Activated naive CD4-positive, alpha-beta T cell treated with anti-CD3 and anti-CD28 coated beads, Interleukin-2, amount 10 ng/mL, durations not matched to agents 7 days and 5 days (primary cell): Measurements from ENCODE around the gene CASZ1.

Experiments used
- CTCF ChIA-PET: fragments of 350-600 bp; sonication (Branson Sonifier 250); formaldehyde crosslinking; loops from one replicate; lab custom pipeline; 2021; ENCODE audit warnings: antibody characterized with exemption; lab: Charles Lee
- DNase-seq: peaks from one replicate; pipeline ENCODE4 v3.0.0-alpha.2; 2020
- H3K27ac Mint-ChIP-seq: one replicate; pipeline ENCODE4 v1.8.0; 2021; ENCODE audit warnings: mild to moderate bottlenecking, moderate library complexity, mixed read lengths
- H3K27me3 Mint-ChIP-seq: one replicate; pipeline ENCODE4 v1.8.0; 2021; ENCODE audit warnings: mild to moderate bottlenecking, mixed read lengths
- H3K36me3 Mint-ChIP-seq: one replicate; pipeline ENCODE4 v1.8.0; 2021; ENCODE audit warnings: mixed read lengths
- H3K4me1 Mint-ChIP-seq: one replicate; pipeline ENCODE4 v1.8.0; 2021; ENCODE audit warnings: mixed read lengths
- H3K4me3 Mint-ChIP-seq: one replicate; pipeline ENCODE4 v1.8.0; 2021; ENCODE audit warnings: mild to moderate bottlenecking, moderate library complexity, mixed read lengths
- H3K9me3 Mint-ChIP-seq: one replicate; pipeline ENCODE4 v1.8.0; 2021; ENCODE audit warnings: mixed read lengths

The CASZ1 gene

DNA sequence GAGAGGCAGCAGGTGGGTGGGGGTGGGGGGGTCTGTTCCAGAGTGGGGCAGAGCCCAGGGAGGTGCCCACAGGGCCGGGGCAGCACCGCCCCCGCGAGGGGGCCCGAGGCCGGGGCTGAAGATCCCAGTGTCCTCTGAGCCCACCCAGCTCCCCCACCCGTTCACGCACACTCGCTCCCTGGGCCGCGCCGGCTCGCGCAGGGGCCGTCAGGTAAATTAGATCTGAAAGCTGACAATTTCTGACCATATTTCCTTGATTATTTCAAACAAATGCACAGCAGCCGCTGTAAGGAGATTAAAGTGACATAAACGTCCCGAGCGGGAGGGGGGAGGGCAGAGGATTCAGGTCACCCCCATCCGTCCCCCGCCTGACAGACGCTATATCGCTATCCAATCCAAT, 118.0 kb downstream of the CASZ1 start:
- H3K36me3 Mint-ChIP-seq, result no peaks in the 10 kb centered on the region

DNA sequence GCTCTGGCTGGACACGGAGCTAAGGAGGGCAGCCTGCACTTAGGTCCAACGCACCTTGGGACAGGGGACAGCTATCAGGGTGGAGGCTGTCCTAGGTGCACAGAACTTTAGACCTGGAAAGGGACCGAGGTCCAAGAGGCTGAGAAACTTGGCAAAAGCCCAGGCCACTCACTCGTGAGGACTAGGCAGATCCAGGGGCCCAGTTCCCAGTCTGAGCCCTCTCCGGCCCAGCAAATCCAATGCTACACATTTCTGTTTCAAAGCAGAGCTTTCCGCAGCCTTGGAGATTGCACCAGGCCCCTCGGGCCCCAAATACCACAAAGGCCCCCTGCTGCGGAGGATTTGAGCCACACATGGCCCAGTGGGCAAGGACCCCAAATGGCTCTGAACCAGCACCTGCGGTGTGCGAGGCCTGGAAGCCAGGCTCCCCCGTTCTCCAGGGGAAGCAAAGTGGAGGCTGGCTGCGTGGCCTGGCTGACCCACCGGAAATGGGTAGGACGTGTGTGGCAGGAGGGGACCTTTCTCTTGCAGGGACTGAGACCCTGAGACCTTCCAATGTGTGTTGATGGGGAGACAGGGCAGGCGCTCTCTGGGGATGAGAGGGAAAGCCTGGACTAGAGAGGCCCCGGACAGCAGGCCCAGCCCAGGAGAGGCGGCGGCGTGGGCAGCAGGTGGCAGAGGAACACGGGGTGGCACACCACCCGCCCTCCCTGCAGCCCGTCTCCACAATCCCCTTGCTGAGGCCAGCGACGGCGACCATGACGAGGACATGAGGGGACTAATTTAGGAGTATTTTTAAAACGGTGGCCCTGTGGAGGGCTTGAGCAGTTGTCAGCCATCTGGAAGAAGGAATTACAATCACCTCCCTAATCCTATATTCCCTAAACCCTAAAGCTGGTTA, 118.7 kb downstream of the CASZ1 start:
- Mint-ChIP-seq H3K27me3 (peaks cover 7% of the 10 kb centered on the region), H3K36me3 (no peaks in the 10 kb centered on the region), H3K4me3 (no peak overlapping the region), H3K4me1 (no peaks in the 10 kb centered on the region), H3K9me3 (no peaks in the 10 kb centered on the region), H3K27ac (no peak overlapping the region)
- DNase-seq, result no peak
- CTCF ChIA-PET, result no interaction called here

More for the DNA sequence above, 118.0 kb downstream of the CASZ1 start:
- Mint-ChIP-seq H3K4me3 (no peak overlapping the region), H3K27ac (no peak overlapping the region), H3K27me3 (peaks cover 7% of the 10 kb centered on the region), H3K9me3 (no peaks in the 10 kb centered on the region), H3K4me1 (no peaks in the 10 kb centered on the region)
- no peak for DNase-seq
- CTCF ChIA-PET, result no interaction called here

DNA sequence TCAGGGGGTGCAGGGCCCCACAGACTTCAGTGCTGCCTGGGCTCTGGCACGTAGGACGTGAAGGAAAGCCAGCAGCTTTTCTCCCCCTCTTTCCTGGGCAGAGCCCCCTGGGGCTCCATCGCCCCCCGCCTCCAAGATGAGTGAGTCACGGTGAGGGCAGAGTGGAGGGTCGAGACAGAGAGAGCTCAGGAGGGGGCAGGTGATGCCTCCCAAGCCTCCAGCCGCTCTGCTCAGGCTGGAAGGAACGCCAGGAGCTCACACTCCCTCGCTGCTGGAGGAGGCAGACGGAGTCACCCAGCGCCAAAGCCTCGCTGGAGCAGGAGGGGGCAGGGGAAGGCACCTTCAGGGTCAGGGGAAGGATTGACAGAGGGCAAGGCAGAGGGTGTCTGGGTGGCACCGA, 119.5 kb downstream of the CASZ1 start:
- Mint-ChIP-seq H3K36me3 (no peaks in the 10 kb centered on the region), H3K4me3 (no peak overlapping the region), H3K27ac (no peak overlapping the region), H3K27me3 (peaks cover 7% of the 10 kb centered on the region), H3K4me1 (no peaks in the 10 kb centered on the region), H3K9me3 (no peaks in the 10 kb centered on the region)
- DNase-seq, result no peak
- CTCF ChIA-PET, result no interaction called here

DNA sequence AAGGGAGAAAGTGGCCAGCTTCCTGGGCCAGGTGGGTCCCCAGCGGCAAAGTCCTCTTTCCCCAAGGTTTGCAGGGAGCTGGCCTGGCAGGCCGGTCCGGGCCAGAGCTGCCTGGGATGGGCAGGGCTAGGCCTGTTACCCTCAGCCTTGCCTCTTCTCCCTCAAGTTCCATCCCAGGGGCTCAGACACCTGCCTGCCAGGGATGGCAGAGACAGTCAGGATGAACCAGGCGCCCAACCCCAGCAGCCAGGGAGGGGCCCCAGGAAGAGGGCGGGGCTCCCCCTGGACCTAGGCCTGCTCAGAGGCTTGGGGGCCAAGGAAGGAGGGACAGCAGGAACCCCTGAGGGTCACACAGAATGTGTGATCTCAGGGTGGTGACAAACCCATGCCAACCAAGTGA, 120.6 kb downstream of the CASZ1 start:
- H3K27ac Mint-ChIP-seq, result no peak overlapping the region
- H3K4me3 Mint-ChIP-seq, result no peak overlapping the region
- CTCF ChIA-PET, result no interaction called here
- no peaks in the 10 kb centered on the region for H3K4me1 Mint-ChIP-seq
- no peaks in the 10 kb centered on the region for H3K36me3 Mint-ChIP-seq
- no peaks in the 10 kb centered on the region for H3K9me3 Mint-ChIP-seq
- H3K27me3 Mint-ChIP-seq, result no peaks in the 10 kb centered on the region
- no peak for DNase-seq

DNA sequence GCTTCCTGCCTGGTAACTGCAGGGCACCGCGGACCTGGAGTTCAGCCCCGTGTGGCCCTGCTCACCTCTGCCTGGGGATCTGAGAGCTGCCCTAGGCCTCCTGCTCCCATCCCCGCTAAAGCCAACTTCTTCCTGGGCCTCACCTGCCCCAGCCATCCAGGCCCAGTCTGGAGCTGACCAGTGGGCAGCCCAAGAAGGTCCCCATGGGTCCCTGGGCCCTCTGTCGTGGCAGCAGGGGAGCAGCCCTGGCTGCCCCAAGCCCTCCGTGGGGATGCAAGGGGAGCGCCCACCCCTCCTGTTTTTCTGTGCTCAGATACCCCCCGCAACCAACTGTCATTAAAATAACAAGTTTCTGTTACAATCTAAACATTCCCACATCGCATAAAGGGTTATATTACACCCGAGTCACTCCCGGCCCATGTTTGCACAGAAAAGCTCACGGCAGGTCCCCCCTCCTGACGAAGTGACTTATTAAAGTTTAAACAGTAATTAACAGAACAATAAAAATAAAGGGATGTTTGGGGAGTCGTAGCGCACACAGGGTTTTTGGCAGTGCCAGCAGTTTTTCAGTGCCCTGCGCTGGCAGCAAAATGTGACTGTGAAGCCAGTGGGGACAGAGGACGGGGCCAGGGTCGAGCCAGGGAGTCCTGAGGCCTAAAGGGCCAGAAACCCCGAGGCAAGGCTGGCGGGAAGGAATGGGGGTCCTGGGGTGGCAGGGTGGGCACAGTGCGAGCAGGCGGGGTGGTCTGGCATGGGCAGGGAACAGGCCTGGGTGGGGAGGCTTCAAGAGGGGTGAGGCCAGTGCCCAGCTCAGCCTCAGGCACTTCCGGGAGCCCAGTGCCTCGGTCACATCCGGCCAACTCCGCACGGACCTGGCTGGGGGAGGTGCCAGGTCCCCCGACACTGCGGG, 121.5 kb downstream of the CASZ1 start:
- no peaks in the 10 kb centered on the region for H3K9me3 Mint-ChIP-seq
- no peak overlapping the region for H3K27ac Mint-ChIP-seq
- H3K36me3 Mint-ChIP-seq, result no peaks in the 10 kb centered on the region
- no peaks in the 10 kb centered on the region for H3K27me3 Mint-ChIP-seq
- no peaks in the 10 kb centered on the region for H3K4me1 Mint-ChIP-seq
- no peak overlapping the region for H3K4me3 Mint-ChIP-seq
- no peak for DNase-seq
- CTCF ChIA-PET, result no interaction called here

DNA sequence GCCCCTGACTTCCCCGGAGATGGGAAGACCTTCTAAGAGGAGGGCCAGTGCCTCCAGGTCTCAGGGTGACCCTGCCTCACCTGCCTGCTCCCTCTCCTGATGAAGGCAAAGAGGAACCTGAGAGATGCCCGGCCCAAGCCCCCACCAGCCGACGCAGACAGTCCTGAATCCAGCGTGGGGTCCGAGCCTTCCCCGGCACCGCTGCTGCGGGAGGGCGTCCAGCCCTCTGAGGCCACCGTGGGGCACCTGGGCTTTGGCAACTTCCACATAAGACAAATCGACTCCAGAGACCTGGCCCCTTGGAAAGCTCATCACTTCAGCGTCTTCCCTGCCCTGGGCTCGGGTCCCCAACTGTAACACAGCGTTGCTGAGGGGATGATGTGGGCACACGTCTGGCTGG, 122.2 kb downstream of the CASZ1 start:
- Mint-ChIP-seq H3K4me3 (no peak overlapping the region), H3K36me3 (no peaks in the 10 kb centered on the region), H3K9me3 (no peaks in the 10 kb centered on the region), H3K27me3 (no peaks in the 10 kb centered on the region), H3K4me1 (no peaks in the 10 kb centered on the region), H3K27ac (no peak overlapping the region)
- DNase-seq, result no peak
- CTCF ChIA-PET, result no interaction called here

DNA sequence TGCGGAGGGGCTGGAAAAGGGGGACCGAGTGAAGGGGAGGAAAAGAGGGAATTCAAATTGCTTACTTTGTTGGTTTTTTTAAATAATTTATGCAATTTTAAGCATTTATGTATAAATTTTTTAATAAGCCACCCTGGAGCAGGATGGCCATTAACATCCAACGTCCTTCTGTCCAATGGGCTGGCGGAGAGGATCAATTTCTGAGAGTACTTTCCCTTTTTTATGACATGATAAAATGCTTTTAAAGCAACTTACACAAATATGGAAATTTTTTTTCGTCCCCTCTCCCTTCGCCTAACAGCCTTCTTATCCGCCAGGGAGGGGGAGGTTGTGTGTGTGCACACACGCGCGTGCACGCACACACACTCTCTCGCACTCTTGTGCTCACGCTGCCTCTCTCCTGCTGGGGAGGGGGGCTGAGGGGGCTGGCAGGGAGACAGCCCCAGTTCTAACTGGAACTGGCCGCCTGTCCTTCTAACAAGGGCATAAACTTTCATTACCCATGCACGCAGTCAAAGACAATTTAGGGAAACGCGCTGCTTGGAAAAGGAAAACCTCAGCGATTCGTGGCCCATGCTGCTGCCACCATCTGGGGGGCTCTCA, 123.2 kb downstream of the CASZ1 start:
- Mint-ChIP-seq H3K9me3 (no peaks in the 10 kb centered on the region), H3K4me3 (no peak overlapping the region), H3K27ac (no peak overlapping the region), H3K27me3 (no peaks in the 10 kb centered on the region), H3K4me1 (no peaks in the 10 kb centered on the region), H3K36me3 (no peaks in the 10 kb centered on the region)
- CTCF ChIA-PET, result no interaction called here
- DNase-seq, result no peak

DNA sequence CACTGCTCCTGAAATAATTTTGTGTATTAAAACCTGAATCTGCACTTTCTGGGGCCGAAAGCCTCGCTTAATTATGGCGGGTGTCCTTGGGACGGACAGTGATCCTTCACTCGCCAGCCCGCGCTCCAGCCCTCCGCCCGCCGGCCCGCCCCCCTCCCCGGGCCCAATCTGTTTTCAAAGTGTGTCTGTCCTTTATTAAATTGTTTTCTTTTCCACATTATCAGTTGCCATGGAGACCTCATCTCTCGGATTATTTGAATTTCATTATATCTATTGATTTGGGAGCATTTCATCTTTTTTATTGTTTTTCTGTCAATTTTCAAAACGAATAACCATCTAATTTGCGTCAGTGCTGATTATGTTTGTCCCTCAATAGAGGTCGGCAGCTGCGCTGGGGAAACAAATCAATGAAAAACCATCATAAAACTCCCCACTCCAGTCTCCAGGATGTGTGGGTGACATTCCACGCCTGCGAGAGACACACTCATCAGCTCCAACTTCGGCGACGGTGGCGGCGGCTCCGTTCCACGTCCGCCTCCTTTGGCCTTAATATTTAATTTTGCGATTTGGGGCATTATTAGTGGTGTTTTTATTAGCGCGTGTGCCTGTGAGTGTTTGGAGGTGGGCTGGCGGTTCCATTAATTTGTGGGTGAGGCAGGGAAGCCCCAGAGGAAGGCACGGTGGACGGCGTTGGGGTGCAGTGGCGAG, 123.9 kb downstream of the CASZ1 start:
- no peak overlapping the region for H3K4me3 Mint-ChIP-seq
- DNase-seq, result no peak
- H3K4me1 Mint-ChIP-seq, result no peaks in the 10 kb centered on the region
- H3K27ac Mint-ChIP-seq, result no peak overlapping the region
- CTCF ChIA-PET, result no interaction called here
- H3K36me3 Mint-ChIP-seq, result no peaks in the 10 kb centered on the region
- H3K27me3 Mint-ChIP-seq, result no peaks in the 10 kb centered on the region
- H3K9me3 Mint-ChIP-seq, result no peaks in the 10 kb centered on the region

DNA sequence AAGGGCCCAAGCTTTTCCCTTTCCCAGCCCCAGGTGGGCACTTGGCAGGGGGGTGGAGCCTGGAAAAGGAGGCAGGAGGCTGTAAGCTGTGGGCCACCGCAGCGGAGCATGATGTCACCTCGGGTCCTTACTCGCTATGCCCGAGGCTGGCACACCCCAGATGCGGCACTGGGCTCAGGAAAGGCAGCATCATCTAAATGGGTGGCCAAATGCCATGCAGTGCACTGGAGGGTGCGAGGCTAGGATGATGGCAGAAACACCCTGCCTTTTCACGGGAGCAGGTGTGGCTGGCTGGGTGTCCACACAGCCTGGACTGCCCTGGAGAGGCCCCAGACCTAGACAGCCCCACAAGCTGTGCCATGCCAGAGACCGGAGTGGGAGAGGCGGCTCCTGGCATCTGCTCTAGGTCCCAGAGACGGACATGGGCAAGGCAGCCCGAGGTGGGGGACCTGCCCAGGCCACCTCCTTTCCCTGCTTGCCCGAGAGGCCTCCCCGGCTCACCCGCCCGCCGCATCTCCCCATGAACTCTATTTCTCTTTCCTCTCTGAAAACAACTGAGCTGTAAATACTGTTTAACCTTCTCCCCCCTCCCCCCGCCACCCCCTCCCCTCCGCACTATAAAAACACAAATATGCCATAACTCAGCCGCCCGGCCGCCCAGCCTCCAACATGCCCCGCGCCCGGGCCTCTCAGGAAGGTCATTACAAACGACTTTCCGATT, 124.7 kb downstream of the CASZ1 start:
- Mint-ChIP-seq H3K9me3 (no peaks in the 10 kb centered on the region), H3K36me3 (no peaks in the 10 kb centered on the region), H3K4me1 (no peaks in the 10 kb centered on the region), H3K27me3 (no peaks in the 10 kb centered on the region), H3K27ac (no peak overlapping the region), H3K4me3 (no peak overlapping the region)
- no peak for DNase-seq
- CTCF ChIA-PET, result no interaction called here

DNA sequence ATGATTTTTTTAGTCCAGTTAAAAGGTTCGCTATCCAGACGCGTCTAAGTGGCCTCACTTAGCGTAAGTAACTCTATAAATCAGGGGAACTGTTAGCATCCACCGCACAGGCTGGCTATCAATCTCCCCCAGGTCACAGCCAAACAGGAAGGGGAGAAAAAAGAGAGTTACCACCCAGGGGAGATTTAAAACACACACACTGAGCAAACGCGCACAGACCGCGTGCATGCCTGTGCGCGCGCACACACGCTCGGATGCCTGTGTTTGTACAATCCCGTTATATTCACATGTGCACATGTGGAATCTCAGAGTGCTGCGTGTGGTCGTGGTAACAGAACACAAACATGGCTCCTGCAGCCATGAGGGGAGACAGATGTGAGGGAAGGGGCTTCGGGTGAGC, 125.4 kb downstream of the CASZ1 start:
- Mint-ChIP-seq H3K9me3 (no peaks in the 10 kb centered on the region), H3K27ac (no peak overlapping the region), H3K27me3 (no peaks in the 10 kb centered on the region), H3K4me3 (no peak overlapping the region), H3K36me3 (no peaks in the 10 kb centered on the region), H3K4me1 (no peaks in the 10 kb centered on the region)
- no peak for DNase-seq
- CTCF ChIA-PET, result interaction anchor here (0.7 kb wide), 1 partner anchor 253 kb away, joined by 3 read pairs; no protein-coding TSS in a partner anchor

DNA sequence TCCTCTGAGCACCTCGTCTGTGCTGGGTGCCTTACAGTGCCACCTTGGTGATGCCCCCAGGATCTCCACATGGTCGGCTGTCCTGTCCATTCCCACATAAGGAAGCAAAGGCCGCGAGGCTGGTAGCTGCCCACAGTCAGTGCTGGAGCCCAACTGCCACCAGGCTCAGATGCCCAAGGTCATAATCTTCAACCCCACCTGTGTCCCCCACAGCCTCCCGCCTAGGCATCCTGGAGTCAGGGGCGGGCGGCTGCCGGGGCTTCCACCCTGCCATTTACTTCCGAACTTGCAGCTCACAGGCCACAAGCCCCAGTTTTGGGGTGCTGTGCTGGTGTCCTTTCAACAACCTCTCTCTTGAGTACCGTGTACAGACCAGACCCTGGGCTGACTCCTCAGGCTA, 126.3 kb downstream of the CASZ1 start:
- CTCF ChIA-PET, result interaction anchor here (0.7 to 1.1 kb wide), 2 partner anchors 176 to 253 kb away, joined by 3 read pairs; no protein-coding TSS in a partner anchor
- no peaks in the 10 kb centered on the region for H3K27me3 Mint-ChIP-seq
- H3K36me3 Mint-ChIP-seq, result no peaks in the 10 kb centered on the region
- no peaks in the 10 kb centered on the region for H3K4me1 Mint-ChIP-seq
- DNase-seq, result no peak
- H3K9me3 Mint-ChIP-seq, result no peaks in the 10 kb centered on the region
- no peak overlapping the region for H3K4me3 Mint-ChIP-seq
- H3K27ac Mint-ChIP-seq, result no peak overlapping the region

DNA sequence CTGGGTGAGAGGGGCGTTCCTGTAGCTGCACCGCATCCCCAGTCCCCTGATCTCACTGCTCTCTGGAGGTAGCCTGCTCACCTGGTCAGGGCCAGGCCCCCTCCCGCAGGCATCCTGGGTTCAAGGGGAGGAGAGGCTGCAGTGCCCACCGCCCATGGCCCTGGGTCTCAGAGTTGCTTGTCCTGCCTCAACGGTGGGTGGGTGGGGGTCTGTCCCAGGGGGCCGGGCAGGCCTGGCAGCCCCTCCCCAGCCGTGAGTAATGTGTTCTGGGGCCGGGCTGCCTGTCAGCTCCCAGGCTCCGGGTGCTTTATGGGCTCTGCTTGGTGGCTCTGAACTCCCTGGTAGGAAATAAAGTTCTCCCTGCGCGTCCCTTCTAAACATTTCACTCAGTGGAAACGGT, 126.9 kb downstream of the CASZ1 start:
- H3K4me3 Mint-ChIP-seq, result no peak overlapping the region
- H3K27ac Mint-ChIP-seq, result no peak overlapping the region
- no peaks in the 10 kb centered on the region for H3K9me3 Mint-ChIP-seq
- CTCF ChIA-PET, result interaction anchor here (1.1 kb wide), 1 partner anchor 175 kb away, joined by 3 read pairs; no protein-coding TSS in a partner anchor
- H3K27me3 Mint-ChIP-seq, result no peaks in the 10 kb centered on the region
- H3K4me1 Mint-ChIP-seq, result no peaks in the 10 kb centered on the region
- DNase-seq, result no peak
- H3K36me3 Mint-ChIP-seq, result no peaks in the 10 kb centered on the region
